ENCODE results near the gene DYRK1A.

DNA sequence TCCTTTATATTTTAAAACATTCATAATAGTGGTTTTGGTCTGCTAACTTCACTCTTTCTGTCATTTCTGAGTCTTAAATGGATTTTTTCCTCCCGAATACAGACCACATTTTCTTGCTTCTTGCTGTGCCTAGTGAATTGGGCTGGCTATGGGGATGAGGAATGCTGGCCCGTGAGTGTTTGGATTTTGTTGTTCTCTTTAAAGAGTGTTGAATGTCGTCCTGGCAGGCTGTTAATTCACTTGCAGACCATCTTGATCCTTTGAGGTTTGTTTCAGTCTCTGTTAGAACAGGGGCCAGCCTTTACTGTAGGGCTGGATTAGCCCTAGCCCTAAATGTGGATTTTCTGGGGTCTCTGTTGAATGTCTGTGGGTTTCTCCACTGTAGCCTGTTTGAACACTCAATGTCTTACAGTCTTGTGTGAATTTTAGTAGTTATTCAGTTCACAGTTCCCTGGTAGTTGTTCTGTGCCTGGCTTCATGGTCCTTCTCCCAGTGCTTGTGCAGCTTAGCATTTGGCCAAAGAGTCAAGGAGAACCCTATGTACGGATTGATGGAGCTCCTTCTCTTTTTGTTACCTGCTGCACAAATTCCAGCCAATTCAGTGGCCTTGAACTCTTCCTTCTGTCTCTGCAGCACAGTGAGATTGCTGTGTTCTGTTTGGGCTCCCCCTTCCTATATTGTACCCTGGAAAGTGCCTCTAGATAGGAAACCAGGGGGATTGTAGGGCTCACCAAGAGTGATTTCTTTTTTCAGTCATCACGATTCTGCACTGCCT, 95.7 kb downstream of the DYRK1A start:
- TF ChIP-seq POLR2A (IDR thresholded peaks at IDR 0.05; ENCODE audit: low read length) (no peak), GATA1 (IDR thresholded peaks at IDR 0.05; ENCODE audit: low read depth, low read length) (no peak)

Data from erythroblast (primary cell).